HEK293 (cell line): ENCODE results near the gene VEGFC.

Experiments used
- CTCF ChIA-PET: fragments of 350-600 bp; formaldehyde crosslinking; extraction: SDS; loops from one replicate; lab custom pipeline; 2021; ENCODE audit warnings: antibody characterized with exemption; lab: Yijun Ruan, JAX
- POLR2A ChIA-PET: fragments of 300-600 bp; formaldehyde crosslinking; extraction: SDS; loops from one replicate; lab custom pipeline; 2020; ENCODE audit warnings: antibody characterized with exemption, inconsistent platforms; lab: Yijun Ruan, JAX
- H3K27ac ChIP-seq: fragments of 200-500 bp; sonication (Bioruptor generic); 2 replicates; pipeline ENCODE4 v1.5.1; 2014; ENCODE audit warnings: low read depth, low read length, control low read depth, inconsistent platforms; ENCODE audit errors: extremely low read depth
- H3K36me3 ChIP-seq, 2 experiments: fragments of 200-500 bp in 1 of 2; sonication (Bioruptor generic) in 1 of 2; 1 replicate in 1 of 2; 2 replicates in 1 of 2; pipeline ENCODE4 v1.5.1; 2014 to 2017; ENCODE audit warnings: inconsistent platforms in 2 of 2, low read length in 2 of 2; ENCODE audit not compliant: control insufficient read depth in 2 of 2, insufficient read depth in 1 of 2
- H3K4me1 ChIP-seq: fragments of 200-500 bp; sonication (Bioruptor generic); 2 replicates; pipeline ENCODE4 v1.5.1; 2014; ENCODE audit warnings: mild to moderate bottlenecking, low read length, inconsistent platforms; ENCODE audit not compliant: control insufficient read depth, insufficient read depth
- H3K4me3 ChIP-seq: 2 replicates; pipeline ENCODE4 v1.5.1; 2011; ENCODE audit warnings: low read depth, mild to moderate bottlenecking, control low read depth, low read length, moderate library complexity
- H3K9me3 ChIP-seq: fragments of 200-500 bp; sonication (Bioruptor generic); 2 replicates; pipeline ENCODE4 v1.5.1; 2014; ENCODE audit warnings: low read depth, low read length, inconsistent platforms; ENCODE audit not compliant: control insufficient read depth, insufficient read depth
- BCL11B ChIP-seq: fragments of 450-650 bp; formaldehyde crosslinking; IDR thresholded peaks from 2 replicates; pipeline ENCODE4 v1.5.1; 2016; ENCODE audit warnings: low read depth, missing biosample characterization, missing genetic modification characterization
- GLIS2 ChIP-seq: fragments of 450-650 bp; formaldehyde crosslinking; IDR thresholded peaks from 2 replicates; pipeline ENCODE4 v1.5.1; 2016; ENCODE audit warnings: missing biosample characterization, missing genetic modification characterization
- ZBTB1 ChIP-seq: fragments of 450-650 bp; formaldehyde crosslinking; IDR thresholded peaks from 2 replicates; pipeline ENCODE4 v1.5.1; 2016; ENCODE audit warnings: missing biosample characterization, missing genetic modification characterization
- ZNF121 ChIP-seq: fragments of 450-650 bp; formaldehyde crosslinking; IDR thresholded peaks from 2 replicates; pipeline ENCODE4 v1.5.1; 2016; ENCODE audit warnings: missing biosample characterization, missing genetic modification characterization
- ZNF138 ChIP-seq: fragments of 450-650 bp; formaldehyde crosslinking; IDR thresholded peaks from 2 replicates; pipeline ENCODE4 v1.5.1; 2016; ENCODE audit warnings: missing biosample characterization, missing genetic modification characterization, borderline replicate concordance
- ZNF18 ChIP-seq: fragments of 450-650 bp; formaldehyde crosslinking; IDR thresholded peaks from 2 replicates; pipeline ENCODE4 v1.5.1; 2016; ENCODE audit warnings: missing biosample characterization, missing genetic modification characterization
- ZNF19 ChIP-seq: fragments of 450-650 bp; formaldehyde crosslinking; IDR thresholded peaks from 2 replicates; pipeline ENCODE4; 2016; ENCODE audit warnings: missing biosample characterization, missing genetic modification characterization, low read depth
- ZNF202 ChIP-seq: fragments of 450-650 bp; formaldehyde crosslinking; IDR thresholded peaks from 2 replicates; pipeline ENCODE4 v1.5.1; 2016; ENCODE audit warnings: missing biosample characterization, missing genetic modification characterization, borderline replicate concordance
- ZNF221 ChIP-seq: fragments of 450-650 bp; formaldehyde crosslinking; IDR thresholded peaks from 2 replicates; pipeline ENCODE4 v1.5.1; 2017; ENCODE audit warnings: missing biosample characterization, missing genetic modification characterization, borderline replicate concordance
- ZNF473 ChIP-seq: fragments of 450-650 bp; formaldehyde crosslinking; IDR thresholded peaks from 2 replicates; pipeline ENCODE4 v1.5.1; 2017; ENCODE audit warnings: missing biosample characterization, missing genetic modification characterization
- ZNF558 ChIP-seq: fragments of 450-650 bp; formaldehyde crosslinking; IDR thresholded peaks from 2 replicates; pipeline ENCODE4 v1.5.1; 2016; ENCODE audit warnings: missing biosample characterization, missing genetic modification characterization
- ZNF560 ChIP-seq: fragments of 450-650 bp; formaldehyde crosslinking; IDR thresholded peaks from 2 replicates; pipeline ENCODE4 v1.5.1; 2017; ENCODE audit warnings: missing biosample characterization, missing genetic modification characterization, borderline replicate concordance
- ZNF571 ChIP-seq: fragments of 450-650 bp; formaldehyde crosslinking; IDR thresholded peaks from 2 replicates; pipeline ENCODE4 v1.5.0; 2017; ENCODE audit warnings: missing biosample characterization, missing genetic modification characterization
- ZNF596 ChIP-seq: fragments of 450-650 bp; IDR thresholded peaks from 2 replicates; pipeline ENCODE4 v1.5.0; 2018; ENCODE audit warnings: missing biosample characterization, mild to moderate bottlenecking, missing genetic modification characterization, moderate library complexity
- ZNF600 ChIP-seq: fragments of 450-650 bp; formaldehyde crosslinking; IDR thresholded peaks from 2 replicates; pipeline ENCODE4 v1.5.1; 2016; ENCODE audit warnings: missing biosample characterization, missing genetic modification characterization
- ZNF645 ChIP-seq: fragments of 450-650 bp; formaldehyde crosslinking; IDR thresholded peaks from 2 replicates; pipeline ENCODE4; 2016; ENCODE audit warnings: missing biosample characterization, missing genetic modification characterization
- ZNF843 ChIP-seq: fragments of 450-650 bp; formaldehyde crosslinking; IDR thresholded peaks from 2 replicates; pipeline ENCODE4 v1.5.1; 2016; ENCODE audit warnings: missing biosample characterization, missing genetic modification characterization
- ZSCAN23 ChIP-seq: fragments of 450-650 bp; formaldehyde crosslinking; IDR thresholded peaks from 2 replicates; pipeline ENCODE4 v1.5.1; 2016; ENCODE audit warnings: missing biosample characterization, missing genetic modification characterization
- TF ChIP-seq, protein P1 (sequence below): fragments of 450-650 bp; formaldehyde crosslinking; IDR thresholded peaks from 2 replicates; pipeline ENCODE4 v1.5.1; 2016; ENCODE audit warnings: missing biosample characterization, missing genetic modification characterization
- TF ChIP-seq, protein P2 (sequence below): fragments of 450-650 bp; IDR thresholded peaks from 2 replicates; pipeline ENCODE4 v1.5.1; 2018; ENCODE audit warnings: missing biosample characterization, missing genetic modification characterization
- TF ChIP-seq, protein P3 (sequence below): fragments of 450-650 bp; formaldehyde crosslinking; IDR thresholded peaks from 2 replicates; pipeline ENCODE4 v1.5.1; 2016; ENCODE audit warnings: missing biosample characterization, missing genetic modification characterization
- TF ChIP-seq, protein P4 (sequence below): fragments of 450-650 bp; formaldehyde crosslinking; IDR thresholded peaks from 2 replicates; pipeline ENCODE4 v1.5.1; 2017; ENCODE audit warnings: missing biosample characterization, mild to moderate bottlenecking, missing genetic modification characterization, moderate library complexity

The VEGFC gene

GRCh38 chr4:176755001-176755400 is 37.7 kb downstream of the VEGFC start:
- Histone ChIP-seq H3K4me1 (no peaks in the 10 kb centered on the region), H3K9me3 (no peaks in the 10 kb centered on the region), H3K36me3 (no peaks in the 10 kb centered on the region), H3K4me3 (no peak overlapping the region), H3K27ac (no peak overlapping the region)
- ChIA-PET CTCF (interaction anchor here (0.6 kb wide), 1 partner anchor 83 kb away, joined by 4 read pairs; no protein-coding TSS in a partner anchor), POLR2A (no interaction called here)
- TF ChIP-seq ZNF843 (tag by site-specific recombination) (no peak), ZNF221 (tag by site-specific recombination) (no peak), ZNF19 (tag by site-specific recombination) (no peak), ZNF558 (tag by site-specific recombination) (no peak), ZNF202 (tag by site-specific recombination) (no peak), ZNF121 (tag by site-specific recombination) (no peak), ZBTB1 (no peak)

DNA sequence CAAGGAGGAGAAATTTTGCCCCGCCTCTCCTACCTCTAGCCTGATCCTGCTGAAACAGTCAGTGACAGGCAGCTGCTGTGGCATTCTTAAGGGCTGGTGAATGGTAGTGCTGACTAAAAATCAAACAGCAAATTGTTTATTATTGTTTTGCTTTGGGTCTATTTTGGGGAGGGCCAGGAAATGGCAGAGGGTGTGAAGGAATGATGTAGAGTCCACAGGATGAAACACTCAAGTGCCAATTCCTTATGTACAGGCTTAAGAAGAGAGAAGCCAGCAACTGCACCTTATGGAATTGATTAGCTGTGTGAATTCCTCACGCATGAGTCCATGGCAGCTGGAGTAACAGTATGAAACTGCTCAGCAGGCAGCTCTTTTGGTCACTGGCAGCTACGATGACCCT is 39.7 kb downstream of the VEGFC start:
- no peak for TF ChIP-seq ZNF560 (tag by site-specific recombination)
- TF ChIP-seq, protein P1, sequence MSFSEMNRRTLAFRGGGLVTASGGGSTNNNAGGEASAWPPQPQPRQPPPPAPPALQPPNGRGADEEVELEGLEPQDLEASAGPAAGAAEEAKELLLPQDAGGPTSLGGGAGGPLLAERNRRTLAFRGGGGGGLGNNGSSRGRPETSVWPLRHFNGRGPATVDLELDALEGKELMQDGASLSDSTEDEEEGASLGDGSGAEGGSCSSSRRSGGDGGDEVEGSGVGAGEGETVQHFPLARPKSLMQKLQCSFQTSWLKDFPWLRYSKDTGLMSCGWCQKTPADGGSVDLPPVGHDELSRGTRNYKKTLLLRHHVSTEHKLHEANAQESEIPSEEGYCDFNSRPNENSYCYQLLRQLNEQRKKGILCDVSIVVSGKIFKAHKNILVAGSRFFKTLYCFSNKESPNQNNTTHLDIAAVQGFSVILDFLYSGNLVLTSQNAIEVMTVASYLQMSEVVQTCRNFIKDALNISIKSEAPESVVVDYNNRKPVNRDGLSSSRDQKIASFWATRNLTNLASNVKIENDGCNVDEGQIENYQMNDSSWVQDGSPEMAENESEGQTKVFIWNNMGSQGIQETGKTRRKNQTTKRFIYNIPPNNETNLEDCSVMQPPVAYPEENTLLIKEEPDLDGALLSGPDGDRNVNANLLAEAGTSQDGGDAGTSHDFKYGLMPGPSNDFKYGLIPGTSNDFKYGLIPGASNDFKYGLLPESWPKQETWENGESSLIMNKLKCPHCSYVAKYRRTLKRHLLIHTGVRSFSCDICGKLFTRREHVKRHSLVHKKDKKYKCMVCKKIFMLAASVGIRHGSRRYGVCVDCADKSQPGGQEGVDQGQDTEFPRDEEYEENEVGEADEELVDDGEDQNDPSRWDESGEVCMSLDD = no peak
- TF ChIP-seq, protein P2, sequence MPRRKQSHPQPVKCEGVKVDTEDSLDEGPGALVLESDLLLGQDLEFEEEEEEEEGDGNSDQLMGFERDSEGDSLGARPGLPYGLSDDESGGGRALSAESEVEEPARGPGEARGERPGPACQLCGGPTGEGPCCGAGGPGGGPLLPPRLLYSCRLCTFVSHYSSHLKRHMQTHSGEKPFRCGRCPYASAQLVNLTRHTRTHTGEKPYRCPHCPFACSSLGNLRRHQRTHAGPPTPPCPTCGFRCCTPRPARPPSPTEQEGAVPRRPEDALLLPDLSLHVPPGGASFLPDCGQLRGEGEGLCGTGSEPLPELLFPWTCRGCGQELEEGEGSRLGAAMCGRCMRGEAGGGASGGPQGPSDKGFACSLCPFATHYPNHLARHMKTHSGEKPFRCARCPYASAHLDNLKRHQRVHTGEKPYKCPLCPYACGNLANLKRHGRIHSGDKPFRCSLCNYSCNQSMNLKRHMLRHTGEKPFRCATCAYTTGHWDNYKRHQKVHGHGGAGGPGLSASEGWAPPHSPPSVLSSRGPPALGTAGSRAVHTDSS (tag by site-specific recombination) = no peak
- TF ChIP-seq GLIS2 (tag by site-specific recombination) = no peak
- no peak for TF ChIP-seq ZNF600
- Histone ChIP-seq H3K4me1 (no peaks in the 10 kb centered on the region), H3K36me3 (no peaks in the 10 kb centered on the region), H3K27ac (no peak overlapping the region), H3K4me3 (no peak overlapping the region), H3K9me3 (no peaks in the 10 kb centered on the region)
- ChIA-PET CTCF (no interaction called here), POLR2A (no interaction called here)

- no peaks in the 10 kb centered on the region for H3K4me1 ChIP-seq
- H3K36me3 ChIP-seq = no peaks in the 10 kb centered on the region
- no peaks in the 10 kb centered on the region for H3K9me3 ChIP-seq
- no peak overlapping the region for H3K27ac ChIP-seq
- H3K4me3 ChIP-seq = no peak overlapping the region
- POLR2A ChIA-PET = no interaction called here
- CTCF ChIA-PET = interaction anchor here (0.6 kb wide), 1 partner anchor 498 kb away, joined by 3 read pairs; no protein-coding TSS in a partner anchor
- TF ChIP-seq ZNF121 (tag by site-specific recombination) = no peak
- TF ChIP-seq, protein P3, sequence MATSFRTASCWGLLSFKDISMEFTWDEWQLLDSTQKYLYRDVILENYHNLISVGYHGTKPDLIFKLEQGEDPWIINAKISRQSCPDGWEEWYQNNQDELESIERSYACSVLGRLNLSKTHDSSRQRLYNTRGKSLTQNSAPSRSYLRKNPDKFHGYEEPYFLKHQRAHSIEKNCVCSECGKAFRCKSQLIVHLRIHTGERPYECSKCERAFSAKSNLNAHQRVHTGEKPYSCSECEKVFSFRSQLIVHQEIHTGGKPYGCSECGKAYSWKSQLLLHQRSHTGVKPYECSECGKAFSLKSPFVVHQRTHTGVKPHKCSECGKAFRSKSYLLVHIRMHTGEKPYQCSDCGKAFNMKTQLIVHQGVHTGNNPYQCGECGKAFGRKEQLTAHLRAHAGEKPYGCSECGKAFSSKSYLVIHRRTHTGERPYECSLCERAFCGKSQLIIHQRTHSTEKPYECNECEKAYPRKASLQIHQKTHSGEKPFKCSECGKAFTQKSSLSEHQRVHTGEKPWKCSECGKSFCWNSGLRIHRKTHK (tag by site-specific recombination) = no peak
- TF ChIP-seq BCL11B (tag by site-specific recombination) = no peak
- no peak for TF ChIP-seq ZNF645 (tag by site-specific recombination)
- no peak for TF ChIP-seq ZNF473 (tag by site-specific recombination)
- no peak for TF ChIP-seq ZNF596 (tag by site-specific recombination)
- TF ChIP-seq ZNF18 (tag by site-specific recombination) = no peak
- TF ChIP-seq, protein P4, sequence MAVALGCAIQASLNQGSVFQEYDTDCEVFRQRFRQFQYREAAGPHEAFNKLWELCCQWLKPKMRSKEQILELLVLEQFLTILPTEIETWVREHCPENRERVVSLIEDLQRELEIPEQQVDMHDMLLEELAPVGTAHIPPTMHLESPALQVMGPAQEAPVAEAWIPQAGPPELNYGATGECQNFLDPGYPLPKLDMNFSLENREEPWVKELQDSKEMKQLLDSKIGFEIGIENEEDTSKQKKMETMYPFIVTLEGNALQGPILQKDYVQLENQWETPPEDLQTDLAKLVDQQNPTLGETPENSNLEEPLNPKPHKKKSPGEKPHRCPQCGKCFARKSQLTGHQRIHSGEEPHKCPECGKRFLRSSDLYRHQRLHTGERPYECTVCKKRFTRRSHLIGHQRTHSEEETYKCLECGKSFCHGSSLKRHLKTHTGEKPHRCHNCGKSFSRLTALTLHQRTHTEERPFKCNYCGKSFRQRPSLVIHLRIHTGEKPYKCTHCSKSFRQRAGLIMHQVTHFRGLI (tag by site-specific recombination) = no peak
- no peak for TF ChIP-seq ZNF138 (tag by site-specific recombination)
- no peak for TF ChIP-seq ZSCAN23
- TF ChIP-seq ZNF571 (tag by site-specific recombination) = no peak
Measured at GRCh38 chr4:176752191-176752749, 40.5 kb downstream of the VEGFC start.
